Activated CD4-positive, CD25-positive, alpha-beta regulatory T cell (primary cell): ENCODE data around the gene SLC6A7.
"Not testable (repeated sequence)": the region's sequence is repeated elsewhere in the genome, so short reads cannot be mapped to it uniquely, and the experiment has no call there.

Experiments used
- DNase-seq, 4 experiments: peaks; one replicate each; lab custom pipeline; 2025; lab: John Stamatoyannopoulos, UW

SLC6A7 gene

GRCh38 chr5:150217873-150218692, 28.2 kb downstream of the SLC6A7 start:
- peak; percentile 52 to 68 (median 58) for DNase-seq

- DNase-seq: no peak
Observed at GRCh38 chr5:150218693-150219035, 28.8 kb downstream of the SLC6A7 start.

GRCh38 chr5:150219142-150219541, 29.3 kb downstream of the SLC6A7 start:
- no peak for DNase-seq

GRCh38 chr5:150219861-150220260, 30.0 kb downstream of the SLC6A7 start:
- no peak for DNase-seq

- no peak for DNase-seq
Observed at GRCh38 chr5:150221471-150221870, 31.6 kb downstream of the SLC6A7 start.

DNA sequence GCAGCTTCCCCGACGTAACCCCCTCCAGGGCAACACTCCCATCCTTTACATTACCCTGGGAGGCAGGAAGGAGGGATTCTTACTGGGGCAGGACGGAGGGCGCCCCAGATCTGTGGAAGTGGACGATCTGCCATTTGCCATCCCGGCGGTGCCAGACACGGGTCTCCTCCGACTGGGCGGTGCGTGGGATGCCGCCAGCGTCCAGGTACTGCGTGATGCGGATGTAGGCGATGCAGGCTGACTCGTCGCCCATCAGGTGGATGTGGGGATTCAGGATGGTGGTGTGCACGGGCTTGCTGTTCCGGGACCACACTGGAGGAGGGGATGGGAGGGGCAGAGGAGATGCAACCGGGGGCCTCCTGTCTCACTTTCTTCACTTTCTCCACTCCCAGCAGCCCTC, 33.0 kb downstream of the SLC6A7 start:
- DNase-seq: no peak

DNA sequence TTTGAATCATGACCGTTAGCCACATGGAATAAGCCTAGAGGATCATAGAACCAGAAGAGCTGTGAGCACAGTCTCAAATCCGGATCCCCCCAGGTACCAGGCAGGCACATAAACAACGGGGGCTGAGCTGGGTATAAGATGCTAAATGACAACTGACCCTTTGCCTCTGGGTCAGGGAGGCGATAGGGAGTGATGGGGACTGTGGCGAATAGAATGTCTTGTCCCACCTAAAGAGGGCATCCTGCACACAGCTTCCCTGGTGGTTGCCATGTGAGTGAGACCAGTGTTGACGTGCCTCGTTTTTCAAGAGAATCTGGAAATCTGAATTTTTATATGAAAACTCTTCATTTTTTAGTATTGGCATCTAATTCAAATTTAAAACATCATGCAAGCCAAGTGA, 33.6 kb downstream of the SLC6A7 start:
- DNase-seq: no peak

DNA sequence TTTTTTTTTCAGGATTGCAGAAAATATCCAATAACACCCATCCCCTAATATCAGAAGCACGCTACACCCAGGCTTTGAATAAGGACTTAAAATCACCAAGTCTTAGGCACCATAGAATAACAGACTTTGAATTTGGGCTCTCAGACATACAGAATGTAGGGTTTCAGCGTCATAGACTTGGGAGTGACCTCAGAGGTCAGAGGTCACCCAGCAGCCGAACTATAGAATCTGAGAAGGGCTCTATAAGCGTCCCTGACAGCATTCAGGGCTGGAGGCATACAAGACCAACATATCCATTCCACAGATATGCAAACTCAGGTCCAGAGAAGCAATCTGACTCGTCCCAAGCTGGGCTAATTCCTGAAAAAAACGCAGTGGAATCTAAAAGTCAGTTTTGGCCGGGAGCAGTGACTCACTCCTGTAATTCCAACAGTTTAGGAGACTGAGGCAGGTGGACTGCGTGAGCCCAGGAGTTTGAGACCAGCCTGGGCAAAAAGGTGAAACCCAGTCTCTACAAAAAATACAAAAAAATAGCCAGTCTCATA, 34.7 kb downstream of the SLC6A7 start:
- DNase-seq: no peak

DNA sequence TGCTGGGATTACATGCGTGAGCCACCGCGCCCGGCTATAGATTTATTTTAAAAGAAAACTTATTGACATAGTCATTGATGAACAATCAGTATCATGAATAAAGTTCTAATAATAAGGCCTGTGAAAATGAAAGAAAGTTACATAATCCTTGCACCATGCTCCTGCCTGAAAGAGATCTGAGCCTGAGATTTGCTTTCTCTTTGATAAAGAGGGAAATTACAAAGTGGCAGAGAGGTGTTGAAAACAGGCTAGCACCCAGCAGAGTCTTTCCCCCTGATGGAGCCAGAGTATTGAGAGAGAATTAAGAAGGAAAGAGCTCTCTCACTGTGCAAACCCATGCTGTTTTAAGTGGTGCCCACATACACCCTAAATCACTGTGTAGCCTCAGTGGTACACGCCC, 37.2 kb downstream of the SLC6A7 start:
- DNase-seq: no peak

DNA sequence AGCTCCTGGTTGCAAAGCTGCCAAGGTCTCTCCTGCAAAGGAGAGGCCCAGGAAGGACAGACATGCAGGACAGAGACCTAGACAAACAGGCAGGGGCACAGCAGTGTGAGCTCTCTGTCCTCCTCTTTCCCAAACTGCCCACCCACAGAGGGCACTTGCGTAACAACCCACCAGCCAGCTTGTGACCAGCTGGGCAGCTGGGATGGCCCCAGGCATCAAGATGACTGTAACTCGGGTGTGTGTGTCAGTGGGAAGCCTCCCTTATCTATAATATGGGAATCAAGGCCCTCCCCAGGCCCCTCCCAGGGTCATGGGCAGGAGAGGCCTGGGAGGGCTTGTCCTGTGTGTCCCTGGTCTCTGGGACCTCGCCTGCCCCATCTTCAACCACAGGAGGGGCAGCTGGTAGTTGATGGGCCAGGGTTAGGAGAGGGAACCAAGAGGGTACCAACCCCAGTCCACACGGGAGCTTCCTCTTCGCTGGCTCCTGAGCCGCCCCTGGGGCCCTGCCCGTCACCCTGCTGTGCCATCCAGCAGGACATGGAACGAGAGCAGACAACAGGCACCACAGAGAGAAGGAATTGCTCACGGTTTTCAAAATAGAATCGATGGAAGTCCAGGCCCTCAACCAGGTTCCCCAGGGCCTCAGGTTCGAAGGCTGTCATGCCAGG, 37.9 kb downstream of the SLC6A7 start:
- DNase-seq: no peak

DNA sequence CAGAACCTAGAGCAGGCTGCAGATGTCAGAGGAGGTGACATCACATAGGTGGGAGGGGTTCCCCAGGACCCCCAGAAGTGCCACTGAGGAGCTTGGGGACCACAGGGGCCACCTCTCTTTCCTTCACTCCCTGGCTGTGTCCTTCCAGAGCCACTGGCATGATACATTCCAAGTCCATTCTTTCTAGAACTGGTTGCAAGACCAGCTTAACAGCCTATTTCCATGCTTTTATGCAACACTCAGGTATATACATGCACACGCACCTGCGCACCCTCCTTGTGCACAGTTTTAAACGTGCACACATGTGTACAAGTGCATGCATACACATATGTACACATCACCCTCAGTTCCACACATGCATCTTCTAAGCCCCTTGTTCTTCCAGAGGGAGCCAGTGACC, 39.7 kb downstream of the SLC6A7 start:
- no peak for DNase-seq

- DNase-seq: no peak
Observed at GRCh38 chr5:150230842-150231241, 41.0 kb downstream of the SLC6A7 start.

DNA sequence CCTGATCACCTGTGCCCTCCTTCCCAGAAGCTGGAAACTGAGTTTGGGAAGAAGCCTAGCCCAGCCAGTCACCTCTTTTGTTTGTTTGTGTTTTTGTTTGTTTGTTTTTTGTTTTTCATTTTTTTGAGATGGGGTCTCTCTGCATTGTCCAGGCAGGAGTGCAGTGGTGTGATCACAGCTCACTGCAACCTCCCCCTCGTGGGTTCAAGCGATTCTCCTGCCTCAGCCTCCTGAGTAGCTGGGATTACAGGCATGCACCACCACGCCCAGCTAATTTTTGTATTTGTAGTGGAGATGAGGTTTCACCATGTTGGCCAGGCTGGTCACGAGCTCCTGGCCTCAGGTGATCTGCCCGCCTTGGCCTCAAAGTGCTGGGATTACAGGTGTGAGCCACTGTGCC, 43.8 kb downstream of the SLC6A7 start:
- not testable (repeated sequence) for DNase-seq

- DNase-seq: no peak
Observed at GRCh38 chr5:150234576-150235499, 45.0 kb downstream of the SLC6A7 start.

DNA sequence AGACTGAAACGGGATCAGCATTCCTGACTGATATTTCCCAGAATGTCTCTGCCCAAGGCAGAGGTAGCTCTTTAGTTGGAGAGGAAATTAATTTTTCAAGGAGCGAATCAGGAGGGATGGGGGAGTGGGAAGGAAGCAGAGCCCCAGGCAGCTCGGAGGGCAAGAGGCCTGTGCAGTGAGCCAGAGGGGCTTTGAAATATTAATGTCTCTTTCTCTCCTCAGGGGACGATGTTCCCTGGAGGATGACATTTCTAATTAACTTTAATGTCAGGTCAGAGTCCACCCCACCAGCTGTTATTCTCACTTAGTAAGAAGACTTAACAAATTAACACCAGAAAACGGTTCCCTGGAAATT, 45.6 kb downstream of the SLC6A7 start:
- DNase-seq: no peak

GRCh38 chr5:150236313-150236712, 46.5 kb downstream of the SLC6A7 start:
- no peak for DNase-seq

GRCh38 chr5:150236981-150237754, 47.3 kb downstream of the SLC6A7 start:
- no peak for DNase-seq

DNA sequence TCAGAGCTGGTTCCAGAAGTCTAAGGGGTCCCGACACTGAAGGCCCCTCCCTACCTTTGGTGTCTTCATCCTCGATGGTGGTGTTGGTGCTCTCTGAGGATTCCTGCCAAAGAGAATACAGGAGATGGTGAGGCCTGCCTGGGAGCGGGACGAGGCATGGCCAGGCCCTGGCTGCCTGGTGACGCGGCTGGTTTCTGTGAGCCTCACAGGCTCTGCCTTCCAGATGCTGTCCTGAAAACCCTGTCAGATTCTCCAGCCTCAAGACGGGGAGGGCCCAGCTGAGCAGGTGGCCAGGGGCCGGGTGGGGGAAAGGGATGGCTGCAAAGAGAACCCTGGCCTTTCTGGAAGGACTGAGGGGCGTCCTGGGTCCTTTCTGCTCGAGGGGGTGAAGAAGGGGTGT, 48.8 kb downstream of the SLC6A7 start:
- no peak for DNase-seq

- no peak for DNase-seq
Observed at GRCh38 chr5:150239099-150239793, 49.4 kb downstream of the SLC6A7 start.

- no peak for DNase-seq
Observed at GRCh38 chr5:150239794-150240122, 49.9 kb downstream of the SLC6A7 start.
